ENCODE results near the gene MMD. TPM values are rescaled to one million over a fixed set of nuclear protein-coding genes. Genes with fewer than 3 reads are reported as not detected.
A peak's percentile ranks its signal among the peaks of the same experiment; 100 is the strongest.

MMD gene
- total and polyA plus RNA-seq, 2 of the 13 experiments (the other 11 are each of a cell fraction or from before 2014, with no cell fraction given), result 121 to 225 TPM

DNA sequence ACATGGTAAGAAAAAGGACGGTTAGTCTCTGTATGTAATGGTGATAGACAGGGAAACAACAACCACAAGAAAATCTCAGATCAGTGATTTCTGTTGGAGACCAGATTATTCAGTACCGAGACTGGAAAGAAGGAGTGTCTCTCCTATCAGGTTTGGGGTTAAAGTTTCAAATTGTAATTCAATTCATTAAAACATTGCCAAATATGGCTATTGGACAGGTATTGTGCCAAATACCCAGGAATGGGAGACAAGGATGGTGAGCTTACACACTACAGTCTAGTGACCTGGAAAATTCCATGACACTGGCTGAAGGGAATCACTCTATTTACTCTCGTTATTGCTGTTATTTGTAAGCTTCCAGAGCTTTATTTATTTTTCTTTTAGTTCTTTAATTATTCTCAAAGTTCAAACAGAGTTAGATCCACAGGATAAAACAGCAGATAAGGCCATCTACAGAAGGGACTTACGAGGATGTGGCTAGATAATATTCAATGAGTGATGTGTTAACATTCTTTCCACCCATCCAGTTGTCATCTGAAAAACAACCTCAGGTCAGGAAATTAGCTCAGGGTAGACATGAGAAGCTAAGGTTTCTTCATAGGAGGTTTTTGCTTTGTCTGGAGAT, 25.1 kb upstream of the MMD start (continued):
- TF ChIP-seq, protein P1, sequence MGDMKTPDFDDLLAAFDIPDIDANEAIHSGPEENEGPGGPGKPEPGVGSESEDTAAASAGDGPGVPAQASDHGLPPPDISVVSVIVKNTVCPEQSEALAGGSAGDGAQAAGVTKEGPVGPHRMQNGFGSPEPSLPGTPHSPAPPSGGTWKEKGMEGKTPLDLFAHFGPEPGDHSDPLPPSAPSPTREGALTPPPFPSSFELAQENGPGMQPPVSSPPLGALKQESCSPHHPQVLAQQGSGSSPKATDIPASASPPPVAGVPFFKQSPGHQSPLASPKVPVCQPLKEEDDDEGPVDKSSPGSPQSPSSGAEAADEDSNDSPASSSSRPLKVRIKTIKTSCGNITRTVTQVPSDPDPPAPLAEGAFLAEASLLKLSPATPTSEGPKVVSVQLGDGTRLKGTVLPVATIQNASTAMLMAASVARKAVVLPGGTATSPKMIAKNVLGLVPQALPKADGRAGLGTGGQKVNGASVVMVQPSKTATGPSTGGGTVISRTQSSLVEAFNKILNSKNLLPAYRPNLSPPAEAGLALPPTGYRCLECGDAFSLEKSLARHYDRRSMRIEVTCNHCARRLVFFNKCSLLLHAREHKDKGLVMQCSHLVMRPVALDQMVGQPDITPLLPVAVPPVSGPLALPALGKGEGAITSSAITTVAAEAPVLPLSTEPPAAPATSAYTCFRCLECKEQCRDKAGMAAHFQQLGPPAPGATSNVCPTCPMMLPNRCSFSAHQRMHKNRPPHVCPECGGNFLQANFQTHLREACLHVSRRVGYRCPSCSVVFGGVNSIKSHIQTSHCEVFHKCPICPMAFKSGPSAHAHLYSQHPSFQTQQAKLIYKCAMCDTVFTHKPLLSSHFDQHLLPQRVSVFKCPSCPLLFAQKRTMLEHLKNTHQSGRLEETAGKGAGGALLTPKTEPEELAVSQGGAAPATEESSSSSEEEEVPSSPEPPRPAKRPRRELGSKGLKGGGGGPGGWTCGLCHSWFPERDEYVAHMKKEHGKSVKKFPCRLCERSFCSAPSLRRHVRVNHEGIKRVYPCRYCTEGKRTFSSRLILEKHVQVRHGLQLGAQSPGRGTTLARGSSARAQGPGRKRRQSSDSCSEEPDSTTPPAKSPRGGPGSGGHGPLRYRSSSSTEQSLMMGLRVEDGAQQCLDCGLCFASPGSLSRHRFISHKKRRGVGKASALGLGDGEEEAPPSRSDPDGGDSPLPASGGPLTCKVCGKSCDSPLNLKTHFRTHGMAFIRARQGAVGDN (CRISPR knock-in tag; IDR thresholded peaks at IDR 0.05), result no peak
- TF ChIP-seq, protein P2, sequence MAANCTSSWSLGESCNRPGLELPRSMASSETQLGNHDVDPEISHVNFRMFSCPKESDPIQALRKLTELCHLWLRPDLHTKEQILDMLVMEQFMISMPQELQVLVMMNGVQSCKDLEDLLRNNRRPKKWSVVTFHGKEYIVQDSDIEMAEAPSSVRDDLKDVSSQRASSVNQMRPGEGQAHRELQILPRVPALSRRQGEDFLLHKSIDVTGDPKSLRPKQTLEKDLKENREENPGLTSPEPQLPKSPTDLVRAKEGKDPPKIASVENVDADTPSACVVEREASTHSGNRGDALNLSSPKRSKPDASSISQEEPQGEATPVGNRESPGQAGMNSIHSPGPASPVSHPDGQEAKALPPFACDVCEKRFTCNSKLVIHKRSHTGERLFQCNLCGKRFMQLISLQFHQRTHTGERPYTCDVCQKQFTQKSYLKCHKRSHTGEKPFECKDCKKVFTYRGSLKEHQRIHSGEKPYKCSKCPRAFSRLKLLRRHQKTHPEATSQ (CRISPR knock-in tag; IDR thresholded peaks at IDR 0.05; ENCODE audit: borderline replicate concordance), result peak; percentile 54; the same call in 1 of the 2 replicates
- TF ChIP-seq SNRNP70 (IDR thresholded peaks at IDR 0.05; ENCODE audit: low read depth, low read length), result no peak
- TF ChIP-seq, protein P3, sequence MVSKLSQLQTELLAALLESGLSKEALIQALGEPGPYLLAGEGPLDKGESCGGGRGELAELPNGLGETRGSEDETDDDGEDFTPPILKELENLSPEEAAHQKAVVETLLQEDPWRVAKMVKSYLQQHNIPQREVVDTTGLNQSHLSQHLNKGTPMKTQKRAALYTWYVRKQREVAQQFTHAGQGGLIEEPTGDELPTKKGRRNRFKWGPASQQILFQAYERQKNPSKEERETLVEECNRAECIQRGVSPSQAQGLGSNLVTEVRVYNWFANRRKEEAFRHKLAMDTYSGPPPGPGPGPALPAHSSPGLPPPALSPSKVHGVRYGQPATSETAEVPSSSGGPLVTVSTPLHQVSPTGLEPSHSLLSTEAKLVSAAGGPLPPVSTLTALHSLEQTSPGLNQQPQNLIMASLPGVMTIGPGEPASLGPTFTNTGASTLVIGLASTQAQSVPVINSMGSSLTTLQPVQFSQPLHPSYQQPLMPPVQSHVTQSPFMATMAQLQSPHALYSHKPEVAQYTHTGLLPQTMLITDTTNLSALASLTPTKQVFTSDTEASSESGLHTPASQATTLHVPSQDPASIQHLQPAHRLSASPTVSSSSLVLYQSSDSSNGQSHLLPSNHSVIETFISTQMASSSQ (IDR thresholded peaks at IDR 0.05; ENCODE audit: low read depth), result peak; percentile 93
- TF ChIP-seq, protein P3 (CRISPR knock-in tag; IDR thresholded peaks at IDR 0.05; ENCODE audit: borderline replicate concordance), result peak; percentile 98
- no peak for TF ChIP-seq PAWR (CRISPR knock-in tag; IDR thresholded peaks at IDR 0.05; ENCODE audit: borderline replicate concordance)
- TF ChIP-seq ZNF225 (CRISPR knock-in tag; IDR thresholded peaks at IDR 0.05), result no peak
- TF ChIP-seq, protein P4, sequence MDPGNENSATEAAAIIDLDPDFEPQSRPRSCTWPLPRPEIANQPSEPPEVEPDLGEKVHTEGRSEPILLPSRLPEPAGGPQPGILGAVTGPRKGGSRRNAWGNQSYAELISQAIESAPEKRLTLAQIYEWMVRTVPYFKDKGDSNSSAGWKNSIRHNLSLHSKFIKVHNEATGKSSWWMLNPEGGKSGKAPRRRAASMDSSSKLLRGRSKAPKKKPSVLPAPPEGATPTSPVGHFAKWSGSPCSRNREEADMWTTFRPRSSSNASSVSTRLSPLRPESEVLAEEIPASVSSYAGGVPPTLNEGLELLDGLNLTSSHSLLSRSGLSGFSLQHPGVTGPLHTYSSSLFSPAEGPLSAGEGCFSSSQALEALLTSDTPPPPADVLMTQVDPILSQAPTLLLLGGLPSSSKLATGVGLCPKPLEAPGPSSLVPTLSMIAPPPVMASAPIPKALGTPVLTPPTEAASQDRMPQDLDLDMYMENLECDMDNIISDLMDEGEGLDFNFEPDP (CRISPR knock-in tag; conservative IDR thresholded peaks at IDR 0.05), result no peak
- TF ChIP-seq, protein P5, sequence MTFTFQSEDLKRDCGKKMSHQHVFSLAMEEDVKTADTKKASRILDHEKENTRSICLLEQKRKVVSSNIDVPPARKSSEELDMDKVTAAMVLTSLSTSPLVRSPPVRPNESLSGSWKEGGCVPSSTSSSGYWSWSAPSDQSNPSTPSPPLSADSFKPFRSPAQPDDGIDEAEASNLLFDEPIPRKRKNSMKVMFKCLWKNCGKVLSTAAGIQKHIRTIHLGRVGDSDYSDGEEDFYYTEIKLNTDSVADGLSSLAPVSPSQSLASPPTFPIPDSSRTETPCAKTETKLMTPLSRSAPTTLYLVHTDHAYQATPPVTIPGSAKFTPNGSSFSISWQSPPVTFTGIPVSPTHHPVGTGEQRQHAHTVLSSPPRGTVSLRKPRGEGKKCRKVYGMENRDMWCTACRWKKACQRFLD (CRISPR knock-in tag; IDR thresholded peaks at IDR 0.05; ENCODE audit: borderline replicate concordance), result no peak; the same call in 1 of the 2 replicates
- TF ChIP-seq CBX1 (IDR thresholded peaks at IDR 0.05; ENCODE audit: low read depth), result no peak
- no peak for TF ChIP-seq MTF2 (CRISPR knock-in tag; IDR thresholded peaks at IDR 0.05; ENCODE audit: borderline replicate concordance)
- TF ChIP-seq ZNF782 (CRISPR knock-in tag; IDR thresholded peaks at IDR 0.05; ENCODE audit: borderline replicate concordance), result no peak
- peak; percentile 82 for TF ChIP-seq KLF12 (CRISPR knock-in tag; IDR thresholded peaks at IDR 0.05; ENCODE audit: borderline replicate concordance)
- TF ChIP-seq, protein P6, sequence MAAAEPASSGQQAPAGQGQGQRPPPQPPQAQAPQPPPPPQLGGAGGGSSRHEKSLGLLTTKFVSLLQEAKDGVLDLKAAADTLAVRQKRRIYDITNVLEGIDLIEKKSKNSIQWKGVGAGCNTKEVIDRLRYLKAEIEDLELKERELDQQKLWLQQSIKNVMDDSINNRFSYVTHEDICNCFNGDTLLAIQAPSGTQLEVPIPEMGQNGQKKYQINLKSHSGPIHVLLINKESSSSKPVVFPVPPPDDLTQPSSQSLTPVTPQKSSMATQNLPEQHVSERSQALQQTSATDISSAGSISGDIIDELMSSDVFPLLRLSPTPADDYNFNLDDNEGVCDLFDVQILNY (CRISPR knock-in tag; conservative IDR thresholded peaks at IDR 0.05), result no peak
